ENCODE measurements around the gene WDR64. TPM values are rescaled to one million over a fixed set of nuclear protein-coding genes. Genes with fewer than 3 reads are reported as not detected.

The WDR64 gene
- total and polyA plus RNA-seq, 2 of the 13 experiments (the other 11 are each of a cell fraction or from before 2014, with no cell fraction given) = not detected

- TF ChIP-seq HCFC1 (IDR thresholded peaks at IDR 0.05; ENCODE audit: low read depth, low read length) = no peak
- TF ChIP-seq SP5 (CRISPR knock-in tag; IDR thresholded peaks at IDR 0.05; ENCODE audit: borderline replicate concordance, low read depth) = no peak
- TF ChIP-seq ZNF781 (CRISPR knock-in tag; IDR thresholded peaks at IDR 0.05; ENCODE audit: borderline replicate concordance, not compliant biosample characterization) = no peak
- TF ChIP-seq, protein P1, sequence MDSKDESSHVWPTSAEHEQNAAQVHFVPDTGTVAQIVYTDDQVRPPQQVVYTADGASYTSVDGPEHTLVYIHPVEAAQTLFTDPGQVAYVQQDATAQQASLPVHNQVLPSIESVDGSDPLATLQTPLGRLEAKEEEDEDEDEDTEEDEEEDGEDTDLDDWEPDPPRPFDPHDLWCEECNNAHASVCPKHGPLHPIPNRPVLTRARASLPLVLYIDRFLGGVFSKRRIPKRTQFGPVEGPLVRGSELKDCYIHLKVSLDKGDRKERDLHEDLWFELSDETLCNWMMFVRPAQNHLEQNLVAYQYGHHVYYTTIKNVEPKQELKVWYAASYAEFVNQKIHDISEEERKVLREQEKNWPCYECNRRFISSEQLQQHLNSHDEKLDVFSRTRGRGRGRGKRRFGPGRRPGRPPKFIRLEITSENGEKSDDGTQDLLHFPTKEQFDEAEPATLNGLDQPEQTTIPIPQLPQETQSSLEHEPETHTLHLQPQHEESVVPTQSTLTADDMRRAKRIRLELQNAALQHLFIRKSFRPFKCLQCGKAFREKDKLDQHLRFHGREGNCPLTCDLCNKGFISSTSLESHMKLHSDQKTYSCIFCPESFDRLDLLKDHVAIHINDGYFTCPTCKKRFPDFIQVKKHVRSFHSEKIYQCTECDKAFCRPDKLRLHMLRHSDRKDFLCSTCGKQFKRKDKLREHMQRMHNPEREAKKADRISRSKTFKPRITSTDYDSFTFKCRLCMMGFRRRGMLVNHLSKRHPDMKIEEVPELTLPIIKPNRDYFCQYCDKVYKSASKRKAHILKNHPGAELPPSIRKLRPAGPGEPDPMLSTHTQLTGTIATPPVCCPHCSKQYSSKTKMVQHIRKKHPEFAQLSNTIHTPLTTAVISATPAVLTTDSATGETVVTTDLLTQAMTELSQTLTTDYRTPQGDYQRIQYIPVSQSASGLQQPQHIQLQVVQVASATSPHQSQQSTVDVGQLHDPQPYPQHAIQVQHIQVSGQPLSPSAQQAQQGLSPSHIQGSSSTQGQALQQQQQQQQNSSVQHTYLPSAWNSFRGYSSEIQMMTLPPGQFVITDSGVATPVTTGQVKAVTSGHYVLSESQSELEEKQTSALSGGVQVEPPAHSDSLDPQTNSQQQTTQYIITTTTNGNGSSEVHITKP (CRISPR knock-in tag; IDR thresholded peaks at IDR 0.05; ENCODE audit: low read depth) = no peak
- no peak for TF ChIP-seq SNAPC5 (CRISPR knock-in tag; IDR thresholded peaks at IDR 0.05; ENCODE audit: borderline replicate concordance)
- no peak for TF ChIP-seq ZNF644 (CRISPR knock-in tag; IDR thresholded peaks at IDR 0.05; ENCODE audit: low read depth)
- no peak for TF ChIP-seq ZNF773 (CRISPR knock-in tag; IDR thresholded peaks at IDR 0.05; ENCODE audit: borderline replicate concordance)
- TF ChIP-seq, protein P2, sequence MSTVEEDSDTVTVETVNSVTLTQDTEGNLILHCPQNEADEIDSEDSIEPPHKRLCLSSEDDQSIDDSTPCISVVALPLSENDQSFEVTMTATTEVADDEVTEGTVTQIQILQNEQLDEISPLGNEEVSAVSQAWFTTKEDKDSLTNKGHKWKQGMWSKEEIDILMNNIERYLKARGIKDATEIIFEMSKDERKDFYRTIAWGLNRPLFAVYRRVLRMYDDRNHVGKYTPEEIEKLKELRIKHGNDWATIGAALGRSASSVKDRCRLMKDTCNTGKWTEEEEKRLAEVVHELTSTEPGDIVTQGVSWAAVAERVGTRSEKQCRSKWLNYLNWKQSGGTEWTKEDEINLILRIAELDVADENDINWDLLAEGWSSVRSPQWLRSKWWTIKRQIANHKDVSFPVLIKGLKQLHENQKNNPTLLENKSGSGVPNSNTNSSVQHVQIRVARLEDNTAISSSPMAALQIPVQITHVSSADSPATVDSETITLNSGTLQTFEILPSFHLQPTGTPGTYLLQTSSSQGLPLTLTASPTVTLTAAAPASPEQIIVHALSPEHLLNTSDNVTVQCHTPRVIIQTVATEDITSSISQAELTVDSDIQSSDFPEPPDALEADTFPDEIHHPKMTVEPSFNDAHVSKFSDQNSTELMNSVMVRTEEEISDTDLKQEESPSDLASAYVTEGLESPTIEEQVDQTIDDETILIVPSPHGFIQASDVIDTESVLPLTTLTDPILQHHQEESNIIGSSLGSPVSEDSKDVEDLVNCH (CRISPR knock-in tag; IDR thresholded peaks at IDR 0.05) = no peak
- TF ChIP-seq PCBP2 (optimal IDR thresholded peaks at IDR 0.05; ENCODE audit: low read depth, low read length, poor library complexity, severe bottlenecking) = no peak
These were observed 190.5 kb downstream of the WDR64 start (continued) for GRCh38 chr1:241842565-241842964.
